Coronary artery (tissue), 2 donors: ENCODE measurements around the gene C1R.
"Not testable (repeated sequence)": the region's sequence is repeated elsewhere in the genome, so short reads cannot be mapped to it uniquely, and the experiment has no call there.

Experiments
- DNase-seq: peaks from one replicate; pipeline ENCODE4 v3.0.0-alpha.2; 2017; ENCODE audit warnings: low spot score
- H3K27ac ChIP-seq, 2 donors: fragments of 200-600 bp; sonication (generic); one replicate each; pipeline ENCODE4 v1.5.1; 2016 to 2019
- H3K4me3 ChIP-seq: fragments of 200-600 bp; sonication (generic); 2 replicates; pipeline ENCODE4 v1.5.1; 2016; ENCODE audit warnings: mild to moderate bottlenecking, moderate library complexity
- CTCF ChIP-seq: fragments of 200-600 bp; sonication (generic); IDR thresholded peaks from one replicate; pipeline ENCODE4 v1.5.1; 2019; ENCODE audit warnings: antibody characterized with exemption

Gene C1R

GRCh38 chr12:7054925-7055324 is 37.3 kb downstream of the C1R start:
- TF ChIP-seq CTCF: no peak
- H3K4me3 ChIP-seq: no peak overlapping the region
- DNase-seq: no peak
- H3K27ac ChIP-seq: no peak overlapping the region

DNA sequence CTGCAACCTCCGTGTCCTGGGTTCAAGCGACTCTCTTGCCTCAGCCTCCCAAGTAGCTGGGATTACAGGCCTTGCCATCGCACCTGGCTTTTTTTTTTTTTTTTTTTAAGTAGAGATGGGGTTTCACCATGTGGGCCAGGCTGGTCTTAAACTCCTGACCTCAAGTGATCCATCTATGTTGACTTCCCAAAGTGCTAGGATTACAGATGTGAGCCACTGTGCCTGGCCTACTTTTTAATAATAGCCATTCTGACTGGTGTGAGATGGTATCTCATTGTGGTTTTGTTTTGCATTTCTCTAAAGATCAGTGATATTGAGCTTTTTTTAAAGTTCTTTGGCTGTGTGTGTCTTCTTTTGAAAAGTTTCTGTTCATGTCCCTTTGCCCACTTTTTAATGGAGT is 42.3 kb downstream of the C1R start:
- H3K4me3 ChIP-seq, H3K27ac ChIP-seq, DNase-seq: not testable (repeated sequence)

- not testable (repeated sequence) for DNase-seq, H3K27ac ChIP-seq, H3K4me3 ChIP-seq
Observed at GRCh38 chr12:7049445-7049951, 42.7 kb downstream of the C1R start.

GRCh38 chr12:7047306-7047705 is 44.9 kb downstream of the C1R start:
- H3K4me3 ChIP-seq: no peak overlapping the region
- no peak for TF ChIP-seq CTCF
- no peak overlapping the region for H3K27ac ChIP-seq
- no peak for DNase-seq

DNA sequence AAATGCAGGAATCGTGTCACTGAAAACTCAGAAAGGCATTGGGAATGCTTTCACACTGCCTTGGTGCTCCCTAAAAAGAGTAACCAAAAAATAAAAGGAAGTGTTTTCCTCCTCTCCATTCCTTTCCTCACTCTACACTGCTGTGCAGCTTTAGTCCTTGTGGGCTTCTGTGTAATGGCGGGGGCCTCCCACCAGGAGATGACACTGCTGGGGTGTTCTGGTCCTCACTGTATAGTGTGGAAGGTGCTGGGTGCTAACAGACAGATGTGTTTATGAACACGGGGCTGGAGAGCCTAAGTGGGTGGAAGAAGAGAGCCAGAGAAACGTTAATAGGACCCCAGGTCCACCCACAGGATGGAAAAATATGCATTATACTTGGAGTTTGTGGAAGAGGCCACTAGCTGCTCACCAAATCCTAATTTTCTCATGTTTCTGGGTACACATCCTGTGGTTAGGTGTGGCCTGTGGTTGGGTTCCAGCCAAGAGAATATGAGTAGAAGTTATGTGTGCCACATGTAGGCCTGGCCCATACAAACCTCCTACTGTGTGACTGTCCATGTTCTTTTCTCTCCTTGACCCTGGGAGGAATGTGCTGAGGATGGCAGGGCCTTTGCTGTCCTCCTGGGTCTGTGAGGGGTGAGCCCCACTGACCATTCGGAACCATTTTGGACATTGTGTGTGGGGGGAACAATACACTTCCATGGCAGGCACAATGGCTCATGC is 45.7 kb downstream of the C1R start:
- Histone ChIP-seq H3K27ac (no peak overlapping the region), H3K4me3 (no peak overlapping the region)
- TF ChIP-seq CTCF: no peak
- no peak for DNase-seq

DNA sequence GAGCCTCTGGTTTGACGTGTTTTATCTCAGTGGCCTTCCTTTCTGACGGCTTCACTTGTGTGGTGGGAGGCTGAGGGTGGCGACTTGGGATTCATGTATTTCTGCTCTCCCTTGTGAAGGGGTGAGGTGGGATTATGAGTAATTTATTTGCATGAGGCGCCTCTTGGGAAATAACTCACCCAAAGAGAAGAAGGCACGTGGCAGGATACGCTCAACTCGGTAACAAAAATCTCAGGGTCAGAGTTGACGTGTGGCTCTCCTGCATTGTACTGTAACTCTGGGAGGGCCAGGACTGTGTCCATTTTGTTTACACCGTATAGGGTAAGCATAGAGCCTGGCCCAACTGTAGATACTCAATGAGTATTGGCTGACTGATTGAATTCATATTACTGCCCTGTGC is 46.3 kb downstream of the C1R start:
- H3K4me3 ChIP-seq: no peak overlapping the region
- no peak for DNase-seq
- H3K27ac ChIP-seq: no peak overlapping the region
- no peak for TF ChIP-seq CTCF

DNA sequence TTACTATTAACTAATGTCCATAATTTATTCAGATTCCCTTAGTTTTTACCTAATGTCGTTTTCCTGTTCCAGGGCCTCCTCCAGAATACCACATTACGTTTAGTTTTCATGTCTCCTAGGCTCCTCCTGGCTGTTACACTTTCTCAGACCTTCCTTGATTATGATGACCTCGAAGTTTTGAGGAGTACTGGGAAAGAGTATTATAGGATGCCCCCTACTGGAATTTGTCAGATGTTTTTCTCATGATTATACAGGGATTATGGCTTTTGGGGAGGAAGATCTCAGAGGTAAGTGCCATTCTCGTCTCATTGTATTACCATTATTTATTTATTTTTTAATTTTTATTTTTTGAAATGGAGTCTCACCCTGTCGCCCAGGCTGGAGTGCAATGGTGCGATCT is 49.4 kb downstream of the C1R start:
- no peak for TF ChIP-seq CTCF
- DNase-seq: no peak
- Histone ChIP-seq H3K4me3 (no peak overlapping the region), H3K27ac (no peak overlapping the region)

- Histone ChIP-seq H3K4me3 (no peak overlapping the region), H3K27ac (no peak overlapping the region)
- DNase-seq: no peak
- TF ChIP-seq CTCF: no peak
Observed at GRCh38 chr12:7039403-7039802, 52.8 kb downstream of the C1R start.
